Panc1 (cell line): ENCODE measurements around the gene ZFP57. TPM values are rescaled to one million over a fixed set of nuclear protein-coding genes. Genes with fewer than 3 reads are reported as not detected.

Source experiments
- ATAC-seq: fragments of 200-7000 bp; cut with Tn5 transposase; 2 replicates; pipeline ENCODE4 v1.9.1; 2020; ENCODE audit warnings: mild to moderate bottlenecking, moderate library complexity
- BruUV-seq: library from RNA; stranded (reverse); fragments of 400-500 nt; replicated peaks from 2 replicates; lab custom pipeline; 2021; lab: Mats Ljungman, UMichigan
- CTCF ChIA-PET: fragments of 300-600 bp; sonication (Branson Sonifier 250); formaldehyde crosslinking; loops from one replicate; lab custom pipeline; 2022; ENCODE audit warnings: antibody characterized with exemption; lab: Charles Lee
- POLR2A ChIA-PET: fragments of 300-600 bp; sonication (Branson Sonifier 250); formaldehyde crosslinking; loops from one replicate; lab custom pipeline; 2022; ENCODE audit warnings: antibody characterized with exemption; lab: Charles Lee
- DNase-seq: peaks from one replicate; pipeline ENCODE4 v3.0.0-alpha.2; 2010; ENCODE audit warnings: low read depth, low spot score
- H3K27ac ChIP-seq: 2 replicates; pipeline ENCODE4 v1.5.1; 2011; ENCODE audit warnings: mild to moderate bottlenecking, low read length, inconsistent platforms
- H3K27me3 ChIP-seq: fragments of 200-500 bp; sonication (Bioruptor generic); 2 replicates; pipeline ENCODE4 v1.6.0; 2014; ENCODE audit warnings: low read length, inconsistent platforms; ENCODE audit not compliant: control insufficient read depth, insufficient read depth
- H3K36me3 ChIP-seq: fragments of 200-500 bp; sonication (Bioruptor generic); 2 replicates; pipeline ENCODE4 v1.5.1; 2014; ENCODE audit warnings: inconsistent platforms, mild to moderate bottlenecking, low read length, moderate library complexity; ENCODE audit not compliant: control insufficient read depth, insufficient read depth
- H3K4me1 ChIP-seq: 2 replicates; pipeline ENCODE4 v1.5.1; 2011; ENCODE audit warnings: inconsistent platforms, mild to moderate bottlenecking, low read length, moderate library complexity; ENCODE audit not compliant: control insufficient read depth, insufficient read depth
- H3K4me3 ChIP-seq, 2 experiments: 2 replicates each; pipeline ENCODE4 v1.5.1; 2011 to 2012; ENCODE audit warnings: low read depth in 2 of 2, low read length in 2 of 2, mild to moderate bottlenecking in 2 of 2, inconsistent platforms in 1 of 2, moderate library complexity in 1 of 2
- H3K9me3 ChIP-seq: fragments of 200-500 bp; sonication (Bioruptor generic); 2 replicates; pipeline ENCODE4 v1.5.1; 2014; ENCODE audit warnings: low read depth, mild to moderate bottlenecking, inconsistent platforms, low read length, moderate library complexity; ENCODE audit not compliant: control insufficient read depth, insufficient read depth
- POLR2AphosphoS5 ChIP-seq: IDR thresholded peaks from 2 replicates; pipeline ENCODE4 v1.6.1; 2012; ENCODE audit warnings: mild to moderate bottlenecking, low read depth, low read length, moderate library complexity
- REST ChIP-seq, 2 experiments: IDR thresholded peaks; 2 replicates each; pipeline ENCODE4 v1.6.1; 2011 to 2012; ENCODE audit warnings: low read depth in 2 of 2, control low read depth in 1 of 2, low read length in 1 of 2, mild to moderate bottlenecking in 1 of 2, moderate library complexity in 1 of 2; ENCODE audit not compliant: insufficient read depth in 1 of 2
- SIN3A ChIP-seq: IDR thresholded peaks from 2 replicates; pipeline ENCODE4 v1.6.1; 2012; ENCODE audit warnings: low read depth, mild to moderate bottlenecking, low read length, moderate library complexity, borderline replicate concordance; ENCODE audit not compliant: insufficient read depth
- TCF7L2 ChIP-seq: IDR thresholded peaks from 2 replicates; pipeline ENCODE4 v1.6.1; 2011; ENCODE audit warnings: mild to moderate bottlenecking, low read depth, low read length, inconsistent platforms
- in situ Hi-C: cut with HindIII; loops from 2 replicates; pipeline ENCODE4 v1.10.0; 2016; ENCODE audit warnings: low sequenced_read_pairs, low pct_unique_long_range_greater_than_20kb
- intact Hi-C: fragments of 100-400 bp; cut with micrococcal nuclease; formaldehyde crosslinking; loops from one replicate; pipeline ENCODE4 v1.10.0; 2022; ENCODE audit not compliant: unreplicated experiment
- total RNA-seq: library from RNA; stranded (reverse); gene quantifications from one replicate; pipeline ENCODE4 v1.2.1, GENCODE V29; 2021; ENCODE audit not compliant: unreplicated experiment
- TF ChIP-seq, protein P1 (sequence below): fragments of 450-650 bp; IDR thresholded peaks from 2 replicates; pipeline ENCODE4 v1.5.1; 2017; ENCODE audit warnings: mild to moderate bottlenecking

ZFP57 gene
- total RNA-seq, 1 experiment from 2014 or later = not detected

DNA sequence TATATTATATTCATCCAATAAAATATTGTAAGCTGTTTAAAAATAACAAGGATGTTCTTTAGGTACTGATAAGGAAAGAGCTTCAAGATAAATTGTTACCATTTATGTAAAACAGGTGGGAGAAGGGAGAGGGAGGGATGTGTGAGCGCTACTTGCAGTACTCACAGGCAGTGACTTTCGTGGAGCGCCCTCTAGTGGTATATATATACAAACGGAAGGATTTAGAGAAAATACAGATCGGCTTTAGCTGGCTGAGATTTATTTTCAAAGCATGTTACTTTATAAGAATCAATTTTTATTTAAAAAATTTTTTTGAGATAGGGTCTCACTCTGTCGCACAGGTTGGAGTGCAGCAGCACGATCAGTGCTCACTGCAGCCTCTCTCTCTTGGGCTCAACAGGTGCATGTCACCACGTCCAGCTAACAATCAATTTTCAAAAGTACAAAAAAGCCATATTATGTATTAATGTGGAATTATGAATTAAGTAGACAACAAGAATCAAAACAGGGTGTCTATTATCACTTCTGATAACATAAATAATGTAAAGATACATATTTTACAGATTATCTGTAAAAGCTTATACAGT, 27.4 kb downstream of the ZFP57 start:
- ChIA-PET POLR2A (interaction anchor here (0.6 kb wide), 1 partner anchor 27 kb away, joined by 3 read pairs; no protein-coding TSS in a partner anchor), CTCF (interaction anchor here (0.5 to 1.8 kb wide), 13 partner anchors 8 to 912 kb away, joined by 3 to 9 read pairs (median 3); no protein-coding TSS in a partner anchor)
- no peak for TF ChIP-seq SIN3A
- TF ChIP-seq, protein P1, sequence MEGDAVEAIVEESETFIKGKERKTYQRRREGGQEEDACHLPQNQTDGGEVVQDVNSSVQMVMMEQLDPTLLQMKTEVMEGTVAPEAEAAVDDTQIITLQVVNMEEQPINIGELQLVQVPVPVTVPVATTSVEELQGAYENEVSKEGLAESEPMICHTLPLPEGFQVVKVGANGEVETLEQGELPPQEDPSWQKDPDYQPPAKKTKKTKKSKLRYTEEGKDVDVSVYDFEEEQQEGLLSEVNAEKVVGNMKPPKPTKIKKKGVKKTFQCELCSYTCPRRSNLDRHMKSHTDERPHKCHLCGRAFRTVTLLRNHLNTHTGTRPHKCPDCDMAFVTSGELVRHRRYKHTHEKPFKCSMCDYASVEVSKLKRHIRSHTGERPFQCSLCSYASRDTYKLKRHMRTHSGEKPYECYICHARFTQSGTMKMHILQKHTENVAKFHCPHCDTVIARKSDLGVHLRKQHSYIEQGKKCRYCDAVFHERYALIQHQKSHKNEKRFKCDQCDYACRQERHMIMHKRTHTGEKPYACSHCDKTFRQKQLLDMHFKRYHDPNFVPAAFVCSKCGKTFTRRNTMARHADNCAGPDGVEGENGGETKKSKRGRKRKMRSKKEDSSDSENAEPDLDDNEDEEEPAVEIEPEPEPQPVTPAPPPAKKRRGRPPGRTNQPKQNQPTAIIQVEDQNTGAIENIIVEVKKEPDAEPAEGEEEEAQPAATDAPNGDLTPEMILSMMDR = peak; percentile 88
- H3K27me3 ChIP-seq = peaks cover 2% of the 10 kb centered on the region; the same call in 1 of the 2 replicates
- DNase-seq (no peak), ATAC-seq (no peak)
- no TSS peak for BruUV-seq
- H3K4me1 ChIP-seq = peaks cover 3% of the 10 kb centered on the region
- intact Hi-C loops = no loop called here
- H3K36me3 ChIP-seq = no peaks in the 10 kb centered on the region
- in situ Hi-C loops = no loop called here
- no peaks in the 10 kb centered on the region for H3K9me3 ChIP-seq
- no peak overlapping the region for H3K4me3 ChIP-seq
- no peak overlapping the region for H3K27ac ChIP-seq

- H3K36me3 ChIP-seq = no peaks in the 10 kb centered on the region
- no peak overlapping the region for H3K4me3 ChIP-seq
- peaks cover 2% of the 10 kb centered on the region; the same call in 1 of the 2 replicates for H3K27me3 ChIP-seq
- in situ Hi-C loops = no loop called here
- intact Hi-C loops = no loop called here
- no peaks in the 10 kb centered on the region for H3K9me3 ChIP-seq
- H3K4me1 ChIP-seq = peaks cover 3% of the 10 kb centered on the region
- ATAC-seq = no peak
- ChIA-PET CTCF (interaction anchor here (0.8 kb wide), 1 partner anchor 25 kb away, joined by 3 read pairs; no protein-coding TSS in a partner anchor), POLR2A (no interaction called here)
- no peak overlapping the region for H3K27ac ChIP-seq
- TF ChIP-seq SIN3A (no peak), TCF7L2 (no peak), POLR2AphosphoS5 (no peak), REST (IDR thresholded peaks at IDR 0.05; ENCODE audit: insufficient read depth in 1 of 2, low read depth in 2 of 2, low read length in 1 of 2) (no peak)
- TF ChIP-seq, protein P1 = no peak
- no TSS peak for BruUV-seq
- DNase-seq = no peak
Measured at GRCh38 chr6:29652198-29652584, 28.8 kb downstream of the ZFP57 start.
